IMR-90 (cell line): ENCODE measurements around the gene ADARB2. TPM values are rescaled to one million over a fixed set of nuclear protein-coding genes. Genes with fewer than 3 reads are reported as not detected.

Experiments used
- ATAC-seq: fragments of 200-7000 bp; cut with Tn5 transposase; 2 replicates; pipeline ENCODE4 v1.9.1; 2020; ENCODE audit warnings: low read depth, mild to moderate bottlenecking, moderate library complexity
- BruUV-seq: library from RNA; stranded (reverse); fragments of 400-500 nt; replicated peaks from 2 replicates; lab custom pipeline; 2021; lab: Mats Ljungman, UMichigan
- CTCF ChIA-PET: fragments of 300-600 bp; formaldehyde crosslinking; extraction: SDS; loops from one replicate; lab custom pipeline; 2021; ENCODE audit warnings: antibody characterized with exemption; lab: Yijun Ruan, JAX
- POLR2A ChIA-PET: fragments of 300-600 bp; sonication (Branson Sonifier 250); formaldehyde crosslinking; loops from one replicate; lab custom pipeline; 2022; ENCODE audit warnings: antibody characterized with exemption; ENCODE audit not compliant: unreplicated experiment; lab: Charles Lee
- DNase-seq: peaks from one replicate; pipeline ENCODE4 v3.0.0; 2013
- H2AFZ ChIP-seq: replicated peaks from 2 replicates; pipeline ENCODE3; 2013; ENCODE audit warnings: low read length, mild to moderate bottlenecking; ENCODE audit not compliant: poor library complexity
- H2AK5ac ChIP-seq: 2 replicates; pipeline ENCODE4 v1.6.1; 2013; ENCODE audit warnings: low read depth, low read length, inconsistent platforms
- H2AK9ac ChIP-seq: replicated peaks from 2 replicates; pipeline ENCODE3; 2013; ENCODE audit warnings: mild to moderate bottlenecking, low read depth, low read length, moderate library complexity; ENCODE audit not compliant: poor library complexity
- H2BK120ac ChIP-seq: 2 replicates; pipeline ENCODE4 v1.6.1; 2013; ENCODE audit warnings: low read depth, low read length, inconsistent platforms
- H2BK15ac ChIP-seq: 3 replicates; pipeline ENCODE4 v1.6.1; 2013; ENCODE audit warnings: low read depth, low read length, inconsistent platforms
- H2BK20ac ChIP-seq: 2 replicates; pipeline ENCODE4 v1.6.1; 2013; ENCODE audit warnings: low read depth, mild to moderate bottlenecking, inconsistent platforms, low read length, moderate library complexity
- H2BK5ac ChIP-seq: 2 replicates; pipeline ENCODE4 v1.6.1; 2013; ENCODE audit warnings: mild to moderate bottlenecking, low read depth, low read length, inconsistent platforms; ENCODE audit not compliant: poor library complexity, severe bottlenecking
- H3K14ac ChIP-seq: replicated peaks from 2 replicates; pipeline ENCODE4 v1.6.1; 2013; ENCODE audit warnings: low read depth, low read length, inconsistent platforms
- H3K18ac ChIP-seq: 2 replicates; pipeline ENCODE4 v1.6.1; 2013; ENCODE audit warnings: low read depth, low read length, control low read depth
- H3K23ac ChIP-seq: 2 replicates; pipeline ENCODE4 v1.6.1; 2013; ENCODE audit warnings: low read depth, low read length, inconsistent platforms
- H3K27ac ChIP-seq: 2 replicates; pipeline ENCODE4 v1.5.1; 2013; ENCODE audit warnings: mild to moderate bottlenecking, control low read depth, low read length; ENCODE audit not compliant: insufficient read depth
- H3K27me3 ChIP-seq: 2 replicates; pipeline ENCODE4 v1.6.1; 2013; ENCODE audit warnings: low read length; ENCODE audit not compliant: control insufficient read depth, insufficient read depth
- H3K36me3 ChIP-seq: 2 replicates; pipeline ENCODE4 v1.6.1; 2013; ENCODE audit warnings: low read length, mixed read lengths; ENCODE audit not compliant: control insufficient read depth, insufficient read depth
- H3K4ac ChIP-seq: 2 replicates; pipeline ENCODE4 v1.6.1; 2013; ENCODE audit warnings: low read depth, low read length, inconsistent platforms
- H3K4me1 ChIP-seq: 2 replicates; pipeline ENCODE4 v1.6.1; 2013; ENCODE audit warnings: low read length, mixed read lengths; ENCODE audit not compliant: control insufficient read depth, insufficient read depth
- H3K4me2 ChIP-seq: 2 replicates; pipeline ENCODE4 v1.6.1; 2013; ENCODE audit warnings: low read depth, mild to moderate bottlenecking, control low read depth, low read length, moderate library complexity
- H3K4me3 ChIP-seq: 2 replicates; pipeline ENCODE4 v1.5.1; 2013; ENCODE audit warnings: low read depth, mild to moderate bottlenecking, control low read depth, low read length, moderate library complexity; ENCODE audit not compliant: insufficient read depth
- H3K56ac ChIP-seq: 2 replicates; pipeline ENCODE4 v1.6.1; 2013; ENCODE audit warnings: low read length, inconsistent platforms; ENCODE audit not compliant: insufficient read depth; ENCODE audit errors: extremely low read depth
- H3K79me1 ChIP-seq, 2 experiments: 2 replicates each; pipeline ENCODE4 v1.6.1; 2013; ENCODE audit warnings: low read length in 2 of 2, inconsistent platforms in 1 of 2, low read depth in 1 of 2
- H3K9ac ChIP-seq: 2 replicates; pipeline ENCODE4 v1.6.1; 2013; ENCODE audit warnings: low read depth, low read length, control low read depth
- H3K9me1 ChIP-seq: 2 replicates; pipeline ENCODE4 v1.6.1; 2013; ENCODE audit warnings: low read length, inconsistent platforms; ENCODE audit not compliant: insufficient read depth
- H3K9me3 ChIP-seq: 2 replicates; pipeline ENCODE4 v1.6.1; 2013; ENCODE audit warnings: low read length; ENCODE audit not compliant: control insufficient read depth, insufficient read depth
- H4K20me1 ChIP-seq: 2 replicates; pipeline ENCODE4 v1.6.1; 2013; ENCODE audit warnings: low read length, inconsistent platforms; ENCODE audit not compliant: insufficient read depth
- H4K5ac ChIP-seq: 2 replicates; pipeline ENCODE4 v1.6.1; 2013; ENCODE audit warnings: mild to moderate bottlenecking, low read depth, low read length, control low read depth
- H4K8ac ChIP-seq, 2 experiments: 2 replicates each; pipeline ENCODE4 v1.6.1; 2013; ENCODE audit warnings: low read depth in 2 of 2, low read length in 2 of 2, control low read depth in 1 of 2, inconsistent platforms in 1 of 2
- H4K91ac ChIP-seq: 2 replicates; pipeline ENCODE4 v1.6.1; 2013; ENCODE audit warnings: low read depth, low read length, inconsistent platforms; ENCODE audit not compliant: insufficient read depth
- CEBPB ChIP-seq: IDR thresholded peaks from 2 replicates; pipeline ENCODE4 v1.6.1; 2012; ENCODE audit warnings: low read depth, low read length, improper control_type of control experiment
- WGBS, 2 experiments: methylation state at CpG; one replicate each; pipeline versions ENCODE4 v1.1.5 to v1.1.7; 2013; ENCODE audit warnings: missing lambda C conversion rate in 2 of 2; ENCODE audit not compliant: insufficient read length in 1 of 2; ENCODE audit errors: extremely low coverage in 2 of 2; 5-methylcytosine and 5-hydroxymethylcytosine counted together
- dilution Hi-C: fragments of 300-500 bp; cut with HindIII; formaldehyde crosslinking; loops from one replicate; pipeline ENCODE4 v1.14.3; 2018; ENCODE audit warnings: low sequenced_read_pairs; ENCODE audit not compliant: unreplicated experiment
- in situ Hi-C: fragments of 300-500 bp; cut with MboI; formaldehyde crosslinking; loops from 3 replicates; pipeline ENCODE4 v1.14.3; 2019; ENCODE audit warnings: low sequenced_read_pairs, inconsistent platforms, mixed read lengths
- intact Hi-C: fragments of 100-400 bp; cut with micrococcal nuclease; formaldehyde crosslinking; loops from 2 replicates; pipeline ENCODE4 v1.10.0; 2022
- polyA plus RNA-seq, 3 experiments: library from polyadenylated mRNA; depleted of rRNA; stranded (reverse); fragments of >200 nt; gene quantifications; 2 replicates each; pipeline ENCODE4 v1.2.3, GENCODE V29; 2012; ENCODE audit warnings: low replicate concordance in 1 of 3
- total RNA-seq: library from RNA; depleted of rRNA; stranded (reverse); fragments of >200 nt; gene quantifications from 2 replicates; pipeline ENCODE4 v1.2.3, GENCODE V29; 2012
- TF ChIP-seq, protein P1 (sequence below): conservative IDR thresholded peaks from 2 replicates; pipeline ENCODE4 v1.5.1; 2012; ENCODE audit warnings: mild to moderate bottlenecking, low read depth, low read length, improper control_type of control experiment

The ADARB2 gene
- total and polyA plus RNA-seq, 2 of the 4 experiments (the other 2 are of a cell fraction) = not detected

DNA sequence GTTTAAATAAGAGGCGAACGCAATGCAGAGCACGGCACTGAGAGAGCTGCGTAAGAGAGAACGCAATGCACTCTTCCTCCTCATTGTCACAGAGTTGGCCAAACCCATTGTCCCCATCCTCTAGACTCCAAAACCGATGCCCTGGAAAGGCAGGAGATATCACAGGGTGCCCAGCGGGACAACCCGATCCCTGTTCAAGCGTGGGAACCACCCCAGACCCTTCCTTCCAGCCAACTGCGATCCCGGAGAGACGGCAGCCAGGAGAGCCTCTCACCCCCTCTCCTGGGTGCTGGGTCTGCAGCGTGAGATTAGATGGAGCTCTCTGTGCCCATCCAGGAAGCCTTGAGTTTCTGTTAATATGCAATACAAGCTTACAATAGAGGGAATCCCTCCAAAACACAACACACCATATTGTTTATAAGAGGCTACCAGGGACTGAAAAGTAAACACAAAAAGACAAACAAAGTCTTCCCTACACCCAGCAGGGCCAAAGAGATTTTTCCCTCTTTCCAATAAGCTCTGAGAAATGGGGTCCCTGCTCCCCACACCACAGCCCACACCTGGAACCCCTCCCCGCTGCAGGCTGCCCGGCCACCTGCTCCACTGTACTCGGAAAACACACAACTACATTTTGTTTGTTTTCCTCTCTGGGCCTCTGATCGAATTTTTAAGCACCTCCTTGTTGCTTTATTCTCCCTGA lies 187.6 kb downstream of the ADARB2 start:
- H4K8ac ChIP-seq = no peak overlapping the region
- ChIA-PET POLR2A (no interaction called here), CTCF (no interaction called here)
- no peak overlapping the region for H3K27ac ChIP-seq
- H3K4me3 ChIP-seq = no peak overlapping the region
- no peak overlapping the region for H3K56ac ChIP-seq
- 47% methylated on average over 6 of the region's 17 CpGs; no CpG with 5 or more reads in 1 of the 2 experiments for WGBS, 2 experiments
- no peaks in the 10 kb centered on the region for H3K79me1 ChIP-seq
- no peak overlapping the region for H2AFZ ChIP-seq
- H2AK9ac ChIP-seq = no peak overlapping the region
- no peak overlapping the region for H2AK5ac ChIP-seq
- no peaks in the 10 kb centered on the region for H3K36me3 ChIP-seq
- H3K27me3 ChIP-seq = no peaks in the 10 kb centered on the region
- ATAC-seq (no peak), DNase-seq (no peak)
- H3K18ac ChIP-seq = no peak overlapping the region
- H3K9me1 ChIP-seq = no peaks in the 10 kb centered on the region
- no peak overlapping the region for H3K14ac ChIP-seq
- no TSS peak for BruUV-seq
- H4K5ac ChIP-seq = no peak overlapping the region
- no peak overlapping the region for H2BK15ac ChIP-seq
- no peak overlapping the region for H4K91ac ChIP-seq
- H2BK5ac ChIP-seq = no peak overlapping the region
- dilution Hi-C loops (no loop called here), in situ Hi-C loops (no loop called here), intact Hi-C loops (no loop called here)
- H3K23ac ChIP-seq = no peak overlapping the region
- peaks cover 57% of the 10 kb centered on the region for H3K9me3 ChIP-seq
- no peak overlapping the region for H3K4me2 ChIP-seq
- H2BK20ac ChIP-seq = no peak overlapping the region
- no peak overlapping the region for H2BK120ac ChIP-seq
- no peak overlapping the region for H3K9ac ChIP-seq
- H3K4ac ChIP-seq = no peak overlapping the region
- no peaks in the 10 kb centered on the region for H4K20me1 ChIP-seq
- TF ChIP-seq CEBPB = no peak
- TF ChIP-seq, protein P1, sequence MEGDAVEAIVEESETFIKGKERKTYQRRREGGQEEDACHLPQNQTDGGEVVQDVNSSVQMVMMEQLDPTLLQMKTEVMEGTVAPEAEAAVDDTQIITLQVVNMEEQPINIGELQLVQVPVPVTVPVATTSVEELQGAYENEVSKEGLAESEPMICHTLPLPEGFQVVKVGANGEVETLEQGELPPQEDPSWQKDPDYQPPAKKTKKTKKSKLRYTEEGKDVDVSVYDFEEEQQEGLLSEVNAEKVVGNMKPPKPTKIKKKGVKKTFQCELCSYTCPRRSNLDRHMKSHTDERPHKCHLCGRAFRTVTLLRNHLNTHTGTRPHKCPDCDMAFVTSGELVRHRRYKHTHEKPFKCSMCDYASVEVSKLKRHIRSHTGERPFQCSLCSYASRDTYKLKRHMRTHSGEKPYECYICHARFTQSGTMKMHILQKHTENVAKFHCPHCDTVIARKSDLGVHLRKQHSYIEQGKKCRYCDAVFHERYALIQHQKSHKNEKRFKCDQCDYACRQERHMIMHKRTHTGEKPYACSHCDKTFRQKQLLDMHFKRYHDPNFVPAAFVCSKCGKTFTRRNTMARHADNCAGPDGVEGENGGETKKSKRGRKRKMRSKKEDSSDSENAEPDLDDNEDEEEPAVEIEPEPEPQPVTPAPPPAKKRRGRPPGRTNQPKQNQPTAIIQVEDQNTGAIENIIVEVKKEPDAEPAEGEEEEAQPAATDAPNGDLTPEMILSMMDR = no peak
- no peaks in the 10 kb centered on the region for H3K4me1 ChIP-seq
